Progenitor cell of endocrine pancreas (in vitro differentiated cells): ENCODE data around the gene CHD9. TPM values are rescaled to one million over a fixed set of nuclear protein-coding genes. Genes with fewer than 3 reads are reported as not detected.
A peak's percentile ranks its signal among the peaks of the same experiment; 100 is the strongest.

Source experiments
- DNase-seq: peaks from one replicate; pipeline ENCODE4 v3.0.0; 2021; ENCODE audit warnings: low spot score; ENCODE audit not compliant: unreplicated experiment
- H3K27ac Mint-ChIP-seq: 2 replicates; pipeline ENCODE4 v1.8.0; 2021; ENCODE audit warnings: mild to moderate bottlenecking, moderate library complexity, mixed read lengths
- H3K27me3 Mint-ChIP-seq: 2 replicates; pipeline ENCODE4 v1.8.0; 2021; ENCODE audit warnings: mixed read lengths
- H3K36me3 Mint-ChIP-seq: 2 replicates; pipeline ENCODE4 v1.8.0; 2022; ENCODE audit warnings: mixed read lengths; ENCODE audit not compliant: insufficient read depth
- H3K4me1 Mint-ChIP-seq: 2 replicates; pipeline ENCODE4 v1.8.0; 2021; ENCODE audit warnings: low read depth, mixed read lengths
- H3K4me3 Mint-ChIP-seq: 2 replicates; pipeline ENCODE4 v1.8.0; 2021; ENCODE audit warnings: low read depth, mild to moderate bottlenecking, moderate library complexity, mixed read lengths
- H3K9me3 Mint-ChIP-seq: 2 replicates; pipeline ENCODE4 v1.8.0; 2021; ENCODE audit warnings: low read depth, mixed read lengths
- CTCF ChIP-seq: fragments of 200-600 bp; sonication (generic); IDR thresholded peaks from one replicate; pipeline ENCODE4 v1.5.0; 2021; ENCODE audit warnings: antibody characterized with exemption, mild to moderate bottlenecking; ENCODE audit not compliant: unreplicated experiment
- total RNA-seq: library from RNA; stranded (reverse); gene quantifications from 2 replicates; pipeline ENCODE4 v1.2.1, GENCODE V29; 2021

CHD9 gene
- total RNA-seq, 1 donor from 2014 or later, result 67.7 TPM

GRCh38 chr16:53191413-53191812 is 136.6 kb downstream of the CHD9 start:
- Mint-ChIP-seq H3K4me1 (no peaks in the 10 kb centered on the region), H3K36me3 (peaks cover 9% of the 10 kb centered on the region), H3K4me3 (no peak overlapping the region), H3K27me3 (no peaks in the 10 kb centered on the region), H3K27ac (no peak overlapping the region), H3K9me3 (peaks cover 10% of the 10 kb centered on the region)
- TF ChIP-seq CTCF, result no peak
- no peak for DNase-seq

GRCh38 chr16:53198933-53199332 is 144.1 kb downstream of the CHD9 start:
- no peak for TF ChIP-seq CTCF
- Mint-ChIP-seq H3K9me3 (peaks cover 9% of the 10 kb centered on the region), H3K27ac (no peak overlapping the region), H3K27me3 (no peaks in the 10 kb centered on the region), H3K36me3 (peaks cover 8% of the 10 kb centered on the region), H3K4me1 (no peaks in the 10 kb centered on the region), H3K4me3 (no peak overlapping the region)
- no peak for DNase-seq

GRCh38 chr16:53201900-53202299 is 147.1 kb downstream of the CHD9 start:
- Mint-ChIP-seq H3K36me3 (peaks cover 8% of the 10 kb centered on the region), H3K27ac (no peak overlapping the region), H3K4me3 (no peak overlapping the region), H3K9me3 (peaks cover 9% of the 10 kb centered on the region), H3K27me3 (no peaks in the 10 kb centered on the region), H3K4me1 (no peaks in the 10 kb centered on the region)
- DNase-seq, result no peak
- TF ChIP-seq CTCF, result no peak

GRCh38 chr16:53202398-53202797 is 147.6 kb downstream of the CHD9 start:
- TF ChIP-seq CTCF, result no peak
- no peak overlapping the region for H3K4me3 Mint-ChIP-seq
- H3K27me3 Mint-ChIP-seq, result no peaks in the 10 kb centered on the region
- peaks cover 9% of the 10 kb centered on the region for H3K9me3 Mint-ChIP-seq
- H3K27ac Mint-ChIP-seq, result no peak overlapping the region
- no peak for DNase-seq
- no peaks in the 10 kb centered on the region for H3K4me1 Mint-ChIP-seq
- H3K36me3 Mint-ChIP-seq, result peaks cover 8% of the 10 kb centered on the region

- Mint-ChIP-seq H3K36me3 (peaks cover 13% of the 10 kb centered on the region), H3K4me3 (peak overlapping the region; percentile 90), H3K4me1 (peaks cover 19% of the 10 kb centered on the region), H3K27me3 (no peaks in the 10 kb centered on the region), H3K27ac (peak overlapping the region; percentile 100), H3K9me3 (peaks cover 4% of the 10 kb centered on the region)
- peak; percentile 13 for DNase-seq
- TF ChIP-seq CTCF, result peak; percentile 65
Observed at GRCh38 chr16:53207810-53208752, 153.3 kb downstream of the CHD9 start.
